Chondrocyte (in vitro differentiated cells): ENCODE data around the gene PRSS2. TPM values are rescaled to one million over a fixed set of nuclear protein-coding genes. Genes with fewer than 3 reads are reported as not detected.

Experiments used
- DNase-seq: peaks from one replicate; pipeline ENCODE4 v3.0.0; 2021; ENCODE audit warnings: mixed read lengths, low spot score
- H3K27ac Mint-ChIP-seq: one replicate; pipeline ENCODE4 v1.8.0; 2021; ENCODE audit warnings: mild to moderate bottlenecking, moderate library complexity, mixed read lengths; ENCODE audit not compliant: unreplicated experiment
- H3K27me3 Mint-ChIP-seq: 2 replicates; pipeline ENCODE4 v1.8.0; 2021; ENCODE audit warnings: low read depth, mixed read lengths
- H3K36me3 Mint-ChIP-seq: 2 replicates; pipeline ENCODE4 v1.8.0; 2021; ENCODE audit warnings: low read depth, mixed read lengths
- H3K4me1 Mint-ChIP-seq: 2 replicates; pipeline ENCODE4 v1.8.0; 2021; ENCODE audit warnings: low read depth, mild to moderate bottlenecking, mixed read lengths
- H3K4me3 Mint-ChIP-seq: one replicate; pipeline ENCODE4 v1.8.0; 2021; ENCODE audit warnings: mild to moderate bottlenecking, moderate library complexity, mixed read lengths; ENCODE audit not compliant: unreplicated experiment
- H3K9me3 Mint-ChIP-seq: 2 replicates; pipeline ENCODE4 v1.8.0; 2021; ENCODE audit warnings: low read depth, mixed read lengths
- total RNA-seq: library from RNA; stranded (reverse); gene quantifications from 3 replicates; pipeline ENCODE4 v1.2.1, GENCODE V29; 2021
- TF ChIP-seq, protein P1 (sequence below): fragments of 200-600 bp; sonication (generic); IDR thresholded peaks from 2 replicates; pipeline ENCODE4 v1.5.0; 2021; ENCODE audit warnings: antibody characterized with exemption, mild to moderate bottlenecking, moderate library complexity

PRSS2 gene
- total RNA-seq, 1 donor from 2014 or later = not detected

DNA sequence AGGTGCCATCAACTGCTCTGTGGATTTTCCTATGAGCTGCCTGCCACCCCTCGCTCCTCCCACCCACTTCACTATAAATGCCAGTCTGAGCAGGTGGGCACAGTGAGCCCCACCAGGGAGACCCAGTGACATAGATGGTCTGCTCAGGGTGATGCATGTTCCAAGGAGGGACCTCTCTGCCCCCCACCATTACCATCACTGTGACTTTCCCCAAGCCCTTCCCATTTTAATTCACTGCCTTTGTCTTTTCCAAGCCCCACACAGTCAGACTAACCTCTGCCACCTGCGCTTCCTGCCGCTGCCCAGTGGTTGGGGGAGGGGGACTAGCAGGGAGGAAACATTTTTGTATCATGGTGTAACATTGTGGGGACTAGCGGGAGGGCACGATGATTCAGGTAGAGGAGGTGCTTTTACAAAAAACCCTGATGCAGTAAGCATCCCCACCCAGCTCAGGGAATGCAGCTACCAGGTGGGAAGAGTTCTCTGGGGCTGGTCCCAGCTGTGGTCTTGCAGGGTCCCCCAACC is 24.6 kb downstream of the PRSS2 start:
- Mint-ChIP-seq H3K27ac (no peak overlapping the region), H3K4me1 (peaks cover 9% of the 10 kb centered on the region), H3K27me3 (peaks cover 74% of the 10 kb centered on the region), H3K36me3 (no peaks in the 10 kb centered on the region), H3K9me3 (no peaks in the 10 kb centered on the region), H3K4me3 (no peak overlapping the region)
- DNase-seq = no peak
- TF ChIP-seq, protein P1, sequence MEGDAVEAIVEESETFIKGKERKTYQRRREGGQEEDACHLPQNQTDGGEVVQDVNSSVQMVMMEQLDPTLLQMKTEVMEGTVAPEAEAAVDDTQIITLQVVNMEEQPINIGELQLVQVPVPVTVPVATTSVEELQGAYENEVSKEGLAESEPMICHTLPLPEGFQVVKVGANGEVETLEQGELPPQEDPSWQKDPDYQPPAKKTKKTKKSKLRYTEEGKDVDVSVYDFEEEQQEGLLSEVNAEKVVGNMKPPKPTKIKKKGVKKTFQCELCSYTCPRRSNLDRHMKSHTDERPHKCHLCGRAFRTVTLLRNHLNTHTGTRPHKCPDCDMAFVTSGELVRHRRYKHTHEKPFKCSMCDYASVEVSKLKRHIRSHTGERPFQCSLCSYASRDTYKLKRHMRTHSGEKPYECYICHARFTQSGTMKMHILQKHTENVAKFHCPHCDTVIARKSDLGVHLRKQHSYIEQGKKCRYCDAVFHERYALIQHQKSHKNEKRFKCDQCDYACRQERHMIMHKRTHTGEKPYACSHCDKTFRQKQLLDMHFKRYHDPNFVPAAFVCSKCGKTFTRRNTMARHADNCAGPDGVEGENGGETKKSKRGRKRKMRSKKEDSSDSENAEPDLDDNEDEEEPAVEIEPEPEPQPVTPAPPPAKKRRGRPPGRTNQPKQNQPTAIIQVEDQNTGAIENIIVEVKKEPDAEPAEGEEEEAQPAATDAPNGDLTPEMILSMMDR = no peak

DNA sequence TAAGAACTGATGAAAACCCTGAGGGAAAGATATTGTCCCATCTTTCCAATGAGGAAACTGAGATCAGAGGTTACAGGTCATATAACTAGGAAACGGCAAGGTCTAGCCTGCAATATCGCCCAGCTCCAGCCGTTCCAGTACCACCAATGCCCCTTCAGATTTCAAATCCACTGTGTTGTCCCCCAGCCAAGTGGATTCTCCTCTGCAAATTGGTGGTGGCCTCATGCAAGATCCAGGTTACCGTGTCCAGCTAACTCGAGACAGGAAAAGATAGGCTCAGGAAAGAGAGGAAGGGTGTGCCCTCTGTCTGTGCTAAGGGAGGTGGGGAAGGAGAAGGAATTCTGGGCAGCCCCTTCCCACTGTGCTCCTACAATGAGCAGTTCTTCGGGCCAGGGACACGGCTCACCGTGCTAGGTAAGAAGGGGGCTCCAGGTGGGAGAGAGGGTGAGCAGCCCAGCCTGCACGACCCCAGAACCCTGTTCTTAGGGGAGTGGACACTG is 25.3 kb downstream of the PRSS2 start:
- H3K36me3 Mint-ChIP-seq = no peaks in the 10 kb centered on the region
- peaks cover 9% of the 10 kb centered on the region for H3K4me1 Mint-ChIP-seq
- no peak overlapping the region for H3K4me3 Mint-ChIP-seq
- H3K9me3 Mint-ChIP-seq = no peaks in the 10 kb centered on the region
- TF ChIP-seq, protein P1 = no peak
- no peak for DNase-seq
- peaks cover 80% of the 10 kb centered on the region for H3K27me3 Mint-ChIP-seq
- H3K27ac Mint-ChIP-seq = no peak overlapping the region

DNA sequence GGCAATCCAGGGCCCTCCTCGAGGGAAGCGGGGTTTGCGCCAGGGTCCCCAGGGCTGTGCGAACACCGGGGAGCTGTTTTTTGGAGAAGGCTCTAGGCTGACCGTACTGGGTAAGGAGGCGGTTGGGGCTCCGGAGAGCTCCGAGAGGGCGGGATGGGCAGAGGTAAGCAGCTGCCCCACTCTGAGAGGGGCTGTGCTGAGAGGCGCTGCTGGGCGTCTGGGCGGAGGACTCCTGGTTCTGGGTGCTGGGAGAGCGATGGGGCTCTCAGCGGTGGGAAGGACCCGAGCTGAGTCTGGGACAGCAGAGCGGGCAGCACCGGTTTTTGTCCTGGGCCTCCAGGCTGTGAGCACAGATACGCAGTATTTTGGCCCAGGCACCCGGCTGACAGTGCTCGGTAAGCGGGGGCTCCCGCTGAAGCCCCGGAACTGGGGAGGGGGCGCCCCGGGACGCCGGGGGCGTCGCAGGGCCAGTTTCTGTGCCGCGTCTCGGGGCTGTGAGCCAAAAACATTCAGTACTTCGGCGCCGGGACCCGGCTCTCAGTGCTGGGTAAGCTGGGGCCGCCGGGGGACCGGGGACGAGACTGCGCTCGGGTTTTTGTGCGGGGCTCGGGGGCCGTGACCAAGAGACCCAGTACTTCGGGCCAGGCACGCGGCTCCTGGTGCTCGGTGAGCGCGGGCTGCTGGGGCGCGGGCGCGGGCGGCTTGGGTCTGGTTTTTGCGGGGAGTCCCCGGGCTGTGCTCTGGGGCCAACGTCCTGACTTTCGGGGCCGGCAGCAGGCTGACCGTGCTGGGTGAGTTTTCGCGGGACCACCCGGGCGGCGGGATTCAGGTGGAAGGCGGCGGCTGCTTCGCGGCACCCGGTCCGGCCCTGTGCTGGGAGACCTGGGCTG is 26.0 kb downstream of the PRSS2 start:
- DNase-seq = no peak
- Mint-ChIP-seq H3K36me3 (no peaks in the 10 kb centered on the region), H3K4me1 (peaks cover 9% of the 10 kb centered on the region), H3K9me3 (no peaks in the 10 kb centered on the region), H3K4me3 (no peak overlapping the region), H3K27ac (no peak overlapping the region), H3K27me3 (peaks cover 80% of the 10 kb centered on the region)
- TF ChIP-seq, protein P1 = no peak

DNA sequence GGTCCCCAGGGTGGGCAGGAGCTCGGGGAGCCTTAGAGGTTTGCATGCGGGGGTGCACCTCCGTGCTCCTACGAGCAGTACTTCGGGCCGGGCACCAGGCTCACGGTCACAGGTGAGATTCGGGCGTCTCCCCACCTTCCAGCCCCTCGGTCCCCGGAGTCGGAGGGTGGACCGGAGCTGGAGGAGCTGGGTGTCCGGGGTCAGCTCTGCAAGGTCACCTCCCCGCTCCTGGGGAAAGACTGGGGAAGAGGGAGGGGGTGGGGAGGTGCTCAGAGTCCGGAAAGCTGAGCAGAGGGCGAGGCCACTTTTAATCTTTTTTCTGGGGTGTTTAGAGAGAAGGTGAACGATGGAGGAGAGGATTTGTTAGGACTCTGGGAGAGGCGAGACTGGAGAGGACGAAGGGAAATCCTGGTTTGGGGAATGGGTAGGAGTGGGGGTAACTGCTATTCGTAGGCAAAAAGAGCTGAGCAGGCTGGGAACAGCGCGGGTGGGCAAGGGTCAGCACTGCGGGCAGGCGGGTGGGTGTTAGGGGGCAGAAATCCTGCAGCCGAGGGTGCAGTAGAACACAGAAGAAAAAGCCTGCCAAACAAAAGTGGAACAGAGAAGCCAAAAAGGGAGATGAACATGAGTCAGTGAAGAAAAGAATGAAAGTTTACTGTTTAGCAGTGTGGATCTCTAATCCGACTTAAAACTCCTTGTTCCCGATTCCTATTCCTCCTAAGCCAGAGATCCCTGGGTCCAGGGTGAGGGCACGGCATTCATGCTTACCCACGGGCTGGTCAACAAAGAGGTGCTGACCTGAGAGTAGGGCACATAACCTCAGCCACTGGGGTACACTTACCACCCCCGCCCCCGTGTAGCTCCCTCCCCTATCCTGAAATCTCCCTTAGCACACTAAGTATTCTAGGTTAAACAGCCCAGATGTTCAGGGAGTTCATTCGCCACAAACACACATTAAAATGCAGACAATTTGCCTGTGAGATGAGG is 26.9 kb downstream of the PRSS2 start:
- no peak for DNase-seq
- H3K9me3 Mint-ChIP-seq = no peaks in the 10 kb centered on the region
- H3K27me3 Mint-ChIP-seq = peaks cover 84% of the 10 kb centered on the region

More for the DNA sequence above, 26.9 kb downstream of the PRSS2 start:
- no peaks in the 10 kb centered on the region for H3K36me3 Mint-ChIP-seq
- H3K4me3 Mint-ChIP-seq = peak overlapping the region; percentile 31
- H3K4me1 Mint-ChIP-seq = peaks cover 9% of the 10 kb centered on the region
- TF ChIP-seq, protein P1 = no peak
- no peak overlapping the region for H3K27ac Mint-ChIP-seq
